ELR (cell line): Measurements from ENCODE around the gene PTPRK.
A peak's percentile ranks its signal among the peaks of the same experiment; 100 is the strongest.
"Not testable (repeated sequence)": the region's sequence is repeated elsewhere in the genome, so short reads cannot be mapped to it uniquely, and the experiment has no call there.

Experiments used
- DNase-seq: peaks from one replicate; pipeline ENCODE4 v3.0.0-alpha.2; 2015; ENCODE audit warnings: low read depth

Gene PTPRK

GRCh38 chr6:128007658-128008057, 512.7 kb downstream of the PTPRK start:
- no peak for DNase-seq

- peak; percentile 59 for DNase-seq
Measured at GRCh38 chr6:128005009-128005408, 515.4 kb downstream of the PTPRK start.

GRCh38 chr6:128000363-128000762, 520.0 kb downstream of the PTPRK start:
- no peak for DNase-seq

- no peak for DNase-seq
Measured at GRCh38 chr6:127998985-127999384, 521.4 kb downstream of the PTPRK start.

- no peak for DNase-seq
Measured at GRCh38 chr6:127997496-127998164, 522.8 kb downstream of the PTPRK start.

GRCh38 chr6:127996925-127997324, 523.5 kb downstream of the PTPRK start:
- DNase-seq: no peak

- peak; percentile 19 for DNase-seq
Measured at GRCh38 chr6:127992144-127992543, 528.3 kb downstream of the PTPRK start.

- DNase-seq: no peak
Measured at GRCh38 chr6:127990074-127990473, 530.3 kb downstream of the PTPRK start.

GRCh38 chr6:127980996-127981395, 539.4 kb downstream of the PTPRK start:
- DNase-seq: no peak

GRCh38 chr6:127978185-127978584, 542.2 kb downstream of the PTPRK start:
- not testable (repeated sequence) for DNase-seq

- DNase-seq: no peak
Measured at GRCh38 chr6:127976796-127977195, 543.6 kb downstream of the PTPRK start.

- DNase-seq: no peak
Measured at GRCh38 chr6:127976111-127976510, 544.3 kb downstream of the PTPRK start.

GRCh38 chr6:127972815-127973214, 547.6 kb downstream of the PTPRK start:
- DNase-seq: peak; percentile 65

GRCh38 chr6:127971945-127972391, 548.4 kb downstream of the PTPRK start:
- DNase-seq: peak; percentile 97

- peak; percentile 40 for DNase-seq
Measured at GRCh38 chr6:127971386-127971785, 549.0 kb downstream of the PTPRK start.

- no peak for DNase-seq
Measured at GRCh38 chr6:127969701-127970100, 550.7 kb downstream of the PTPRK start.

- peak; percentile 12 for DNase-seq
Measured at GRCh38 chr6:127968394-127968793, 552.0 kb downstream of the PTPRK start.

- DNase-seq: no peak
Measured at GRCh38 chr6:127967708-127968107, 552.7 kb downstream of the PTPRK start.

GRCh38 chr6:127966616-127967015, 553.8 kb downstream of the PTPRK start:
- peak; percentile 7 for DNase-seq

- DNase-seq: no peak
Measured at GRCh38 chr6:127963495-127963894, 556.9 kb downstream of the PTPRK start.

GRCh38 chr6:127959869-127960268, 560.5 kb downstream of the PTPRK start:
- DNase-seq: no peak

- DNase-seq: no peak
Measured at GRCh38 chr6:127956956-127957355, 563.4 kb downstream of the PTPRK start.

- DNase-seq: peak; percentile 64
Measured at GRCh38 chr6:127956260-127956888, 564.0 kb downstream of the PTPRK start.

- no peak for DNase-seq
Measured at GRCh38 chr6:127954082-127954481, 566.3 kb downstream of the PTPRK start.
